GM12878 (cell line): ENCODE measurements around the gene CNTLN. TPM values are rescaled to one million over a fixed set of nuclear protein-coding genes. Genes with fewer than 3 reads are reported as not detected.

Experiments
- ATAC-seq: fragments of 200-7000 bp; cut with Tn5 transposase; 3 replicates; pipeline ENCODE4 v1.9.1; 2020; ENCODE audit warnings: mild to moderate bottlenecking, moderate library complexity
- BruUV-seq: library from RNA; stranded (reverse); fragments of 400-500 nt; replicated peaks from 2 replicates; lab custom pipeline; 2021; lab: Mats Ljungman, UMichigan
- CTCF ChIA-PET: fragments of 300-600 bp; sonication (Branson Sonifier 250); formaldehyde crosslinking; extraction: SDS; loops from one replicate; lab custom pipeline; 2021; ENCODE audit warnings: inconsistent platforms; lab: Yijun Ruan, JAX
- POLR2A ChIA-PET: fragments of 350-600 bp; formaldehyde crosslinking; extraction: SDS; loops from one replicate; lab custom pipeline; 2021; ENCODE audit warnings: inconsistent platforms; lab: Charles Lee
- RAD21 ChIA-PET: fragments of 300-600 bp; sonication (Branson Sonifier 250); formaldehyde crosslinking; loops from one replicate; lab custom pipeline; 2023; ENCODE audit warnings: antibody characterized with exemption; ENCODE audit not compliant: unreplicated experiment; lab: Charles Lee
- SMC1A ChIA-PET: fragments of 300-600 bp; sonication (Branson Sonifier 250); formaldehyde crosslinking; loops from one replicate; lab custom pipeline; 2023; ENCODE audit not compliant: unreplicated experiment, uncharacterized antibody; lab: Charles Lee
- DNase-seq: peaks from one replicate; pipeline ENCODE4 v3.0.0-alpha.2; 2011; ENCODE audit warnings: low read depth, low spot score
- FAIRE-seq: peaks from 3 replicates; lab custom pipeline; 2011; peaks lifted over from hg19 to GRCh38; lab: Jason Lieb, UNC
- H2AFZ ChIP-seq: 2 replicates; pipeline ENCODE4 v1.6.0; 2011; ENCODE audit warnings: low read depth, low read length, control low read depth; ENCODE audit not compliant: control insufficient read depth
- H3K27ac ChIP-seq: 2 replicates; pipeline ENCODE4 v1.5.1; 2011; ENCODE audit warnings: control low read depth; ENCODE audit not compliant: control insufficient read depth, insufficient read depth
- H3K27me3 ChIP-seq, 2 experiments: replicated peaks in 1 of 2; 2 replicates each; pipeline versions ENCODE4 v1.6.0 to v1.6.1; 2011; ENCODE audit warnings: low read length in 1 of 2; ENCODE audit not compliant: control insufficient read depth in 2 of 2, insufficient read depth in 2 of 2
- H3K36me3 ChIP-seq, 2 experiments: 2 replicates each; pipeline ENCODE4 v1.5.1; 2011; ENCODE audit warnings: low read length in 1 of 2; ENCODE audit not compliant: control insufficient read depth in 2 of 2, insufficient read depth in 2 of 2
- H3K4me1 ChIP-seq: 2 replicates; pipeline ENCODE4 v1.6.1; 2011; ENCODE audit warnings: mild to moderate bottlenecking, low read length, moderate library complexity, mixed read lengths; ENCODE audit not compliant: control insufficient read depth, insufficient read depth
- H3K4me2 ChIP-seq: 2 replicates; pipeline ENCODE4 v1.6.0; 2011; ENCODE audit warnings: control low read depth; ENCODE audit not compliant: control insufficient read depth, insufficient read depth
- H3K4me3 ChIP-seq: fragments of 200-600 bp; sonication (generic); 2 replicates; pipeline ENCODE4 v1.5.1; 2016
- H3K79me2 ChIP-seq: 2 replicates; pipeline ENCODE4 v1.6.0; 2011; ENCODE audit warnings: low read length; ENCODE audit not compliant: control insufficient read depth, insufficient read depth
- H3K9ac ChIP-seq: 2 replicates; pipeline ENCODE4 v1.8.0; 2011; ENCODE audit warnings: low read length, control low read depth, mixed read lengths; ENCODE audit not compliant: control insufficient read depth, insufficient read depth
- H3K9me3 ChIP-seq: replicated peaks from 3 replicates; pipeline ENCODE4 v1.5.1; 2011; ENCODE audit warnings: mild to moderate bottlenecking, low read length; ENCODE audit not compliant: control insufficient read depth, insufficient read depth
- H4K20me1 ChIP-seq: 2 replicates; pipeline ENCODE4 v1.6.0; 2011; ENCODE audit not compliant: control insufficient read depth, insufficient read depth
- GATAD2B ChIP-seq: fragments of 450-650 bp; conservative IDR thresholded peaks from 2 replicates; pipeline ENCODE4 v1.6.1; 2017; ENCODE audit warnings: low read depth, mild to moderate bottlenecking, moderate library complexity
- MEF2A ChIP-seq: IDR thresholded peaks from 2 replicates; pipeline ENCODE4 v1.6.1; 2011; ENCODE audit warnings: low read depth, mild to moderate bottlenecking, low read length, moderate library complexity; ENCODE audit not compliant: insufficient read depth
- MTA2 ChIP-seq: fragments of 450-650 bp; IDR thresholded peaks from 2 replicates; pipeline ENCODE4 v1.6.1; 2016; ENCODE audit warnings: low read depth, mild to moderate bottlenecking, moderate library complexity
- SRF ChIP-seq, 2 experiments: IDR thresholded peaks; 2 replicates each; pipeline ENCODE4 v1.6.1; 2011; ENCODE audit warnings: low read depth in 2 of 2, low read length in 2 of 2, mild to moderate bottlenecking in 1 of 2, moderate library complexity in 1 of 2
- YBX1 ChIP-seq: fragments of 450-650 bp; IDR thresholded peaks from 2 replicates; pipeline ENCODE4 v1.6.1; 2016; ENCODE audit warnings: antibody characterized with exemption
- WGBS: methylation state at CpG from one replicate; pipeline ENCODE4 v1.1.6; 2016; ENCODE audit warnings: low lambda C conversion rate; ENCODE audit not compliant: insufficient replicate concordance, insufficient coverage; ENCODE audit errors: missing lambda C conversion rate; 5-methylcytosine and 5-hydroxymethylcytosine counted together
- in situ Hi-C: fragments of 300-500 bp; cut with MboI; formaldehyde crosslinking; loops from 9 replicates; pipeline ENCODE4 v1.14.3; 2018; ENCODE audit warnings: mixed read lengths
- intact Hi-C: fragments of 100-400 bp; cut with micrococcal nuclease; formaldehyde crosslinking; loops from one replicate; pipeline ENCODE4 v1.14.2; 2022; ENCODE audit not compliant: unreplicated experiment
- polyA plus RNA-seq, 11 experiments: library from polyadenylated mRNA; depleted of rRNA in 4 of 11; unstranded in 6 of 11; stranded (reverse) in 5 of 11; fragments of >200 nt; fragmentation: Nextera tagmentation in 4 of 11; fragmentation: Illumina TruSeq in 1 of 11; extraction: Ambion mirVana in 4 of 11; extraction: Trizol in 1 of 11; gene quantifications; 1 replicate in 1 of 11; 2 replicates in 10 of 11; pipeline versions ENCODE4 v1.2.1 to v1.2.3, GENCODE V29; 2011 to 2016; ENCODE audit warnings: inconsistent platforms in 2 of 11, missing spikeins in 2 of 11, low read depth in 1 of 11
- total RNA-seq, 4 experiments: library from RNA; depleted of rRNA in 3 of 4; stranded (reverse); fragments of >200 nt in 3 of 4; fragmentation: Illumina TruSeq in 1 of 4; extraction: Trizol in 1 of 4; gene quantifications; 2 replicates each; pipeline versions ENCODE4 v1.2.1 to v1.2.3, GENCODE V29; 2013 to 2021
- TF ChIP-seq, protein P1 (sequence below): fragments of 450-650 bp; IDR thresholded peaks from 2 replicates; pipeline ENCODE4 v1.6.1; 2014; ENCODE audit warnings: mild to moderate bottlenecking
- TF ChIP-seq, protein P2 (sequence below): IDR thresholded peaks from 2 replicates; pipeline ENCODE4 v1.6.1; 2012; ENCODE audit warnings: mild to moderate bottlenecking, low read depth, low read length

Gene CNTLN
- total and polyA plus RNA-seq, 10 of the 15 experiments (the other 5 are each of a cell fraction or from before 2014, with no cell fraction given), result 0.01 to 7.0 (median 0.03) TPM; not detected in 4

- no peak overlapping the region for H3K9ac ChIP-seq
- RAD21 ChIA-PET, result no interaction called here
- no TSS peak for BruUV-seq
Measured at GRCh38 chr9:17229945-17230560, 95.2 kb downstream of the CNTLN start.

More at GRCh38 chr9:17229945-17230560, 95.2 kb downstream of the CNTLN start:
- no peak overlapping the region for H3K27ac ChIP-seq
- intact Hi-C loops, result loop anchor here (5.0 kb wide), 1 partner anchor 58 kb away; no protein-coding TSS in a partner anchor
- POLR2A ChIA-PET, result no interaction called here
- 6% methylated on average over 4 of the region's 4 CpGs for WGBS
- H3K27me3 ChIP-seq, result no peaks in the 10 kb centered on the region
- H3K4me3 ChIP-seq, result no peak overlapping the region
- no peak overlapping the region for H3K4me2 ChIP-seq
- ATAC-seq, result peak; percentile 40
- no peak for DNase-seq
- CTCF ChIA-PET, result no interaction called here
- H3K36me3 ChIP-seq, result no peaks in the 10 kb centered on the region
- no peaks in the 10 kb centered on the region for H3K79me2 ChIP-seq
- H2AFZ ChIP-seq, result no peak overlapping the region
- H3K4me1 ChIP-seq, result no peaks in the 10 kb centered on the region
- no peaks in the 10 kb centered on the region for H3K9me3 ChIP-seq
- SMC1A ChIA-PET, result no interaction called here
- no peaks in the 10 kb centered on the region for H4K20me1 ChIP-seq
- TF ChIP-seq GATAD2B (no peak), SRF (IDR thresholded peaks at IDR 0.05; ENCODE audit: low read depth in 2 of 2, low read length in 2 of 2) (0 out of 4 replicates have a peak, but pooled peaks of 1 of the 2 experiments have one; percentile 32), YBX1 (no peak), MTA2 (0 out of 2 replicates have a peak, but pooled peaks have one; percentile 19), MEF2A (no peak)
- TF ChIP-seq, protein P1, sequence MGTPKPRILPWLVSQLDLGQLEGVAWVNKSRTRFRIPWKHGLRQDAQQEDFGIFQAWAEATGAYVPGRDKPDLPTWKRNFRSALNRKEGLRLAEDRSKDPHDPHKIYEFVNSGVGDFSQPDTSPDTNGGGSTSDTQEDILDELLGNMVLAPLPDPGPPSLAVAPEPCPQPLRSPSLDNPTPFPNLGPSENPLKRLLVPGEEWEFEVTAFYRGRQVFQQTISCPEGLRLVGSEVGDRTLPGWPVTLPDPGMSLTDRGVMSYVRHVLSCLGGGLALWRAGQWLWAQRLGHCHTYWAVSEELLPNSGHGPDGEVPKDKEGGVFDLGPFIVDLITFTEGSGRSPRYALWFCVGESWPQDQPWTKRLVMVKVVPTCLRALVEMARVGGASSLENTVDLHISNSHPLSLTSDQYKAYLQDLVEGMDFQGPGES, result no peak
- TF ChIP-seq, protein P2, sequence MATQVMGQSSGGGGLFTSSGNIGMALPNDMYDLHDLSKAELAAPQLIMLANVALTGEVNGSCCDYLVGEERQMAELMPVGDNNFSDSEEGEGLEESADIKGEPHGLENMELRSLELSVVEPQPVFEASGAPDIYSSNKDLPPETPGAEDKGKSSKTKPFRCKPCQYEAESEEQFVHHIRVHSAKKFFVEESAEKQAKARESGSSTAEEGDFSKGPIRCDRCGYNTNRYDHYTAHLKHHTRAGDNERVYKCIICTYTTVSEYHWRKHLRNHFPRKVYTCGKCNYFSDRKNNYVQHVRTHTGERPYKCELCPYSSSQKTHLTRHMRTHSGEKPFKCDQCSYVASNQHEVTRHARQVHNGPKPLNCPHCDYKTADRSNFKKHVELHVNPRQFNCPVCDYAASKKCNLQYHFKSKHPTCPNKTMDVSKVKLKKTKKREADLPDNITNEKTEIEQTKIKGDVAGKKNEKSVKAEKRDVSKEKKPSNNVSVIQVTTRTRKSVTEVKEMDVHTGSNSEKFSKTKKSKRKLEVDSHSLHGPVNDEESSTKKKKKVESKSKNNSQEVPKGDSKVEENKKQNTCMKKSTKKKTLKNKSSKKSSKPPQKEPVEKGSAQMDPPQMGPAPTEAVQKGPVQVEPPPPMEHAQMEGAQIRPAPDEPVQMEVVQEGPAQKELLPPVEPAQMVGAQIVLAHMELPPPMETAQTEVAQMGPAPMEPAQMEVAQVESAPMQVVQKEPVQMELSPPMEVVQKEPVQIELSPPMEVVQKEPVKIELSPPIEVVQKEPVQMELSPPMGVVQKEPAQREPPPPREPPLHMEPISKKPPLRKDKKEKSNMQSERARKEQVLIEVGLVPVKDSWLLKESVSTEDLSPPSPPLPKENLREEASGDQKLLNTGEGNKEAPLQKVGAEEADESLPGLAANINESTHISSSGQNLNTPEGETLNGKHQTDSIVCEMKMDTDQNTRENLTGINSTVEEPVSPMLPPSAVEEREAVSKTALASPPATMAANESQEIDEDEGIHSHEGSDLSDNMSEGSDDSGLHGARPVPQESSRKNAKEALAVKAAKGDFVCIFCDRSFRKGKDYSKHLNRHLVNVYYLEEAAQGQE, result no peak
- no peak for FAIRE-seq
- in situ Hi-C loops, result no loop called here
